Activated T-helper 2 cell treated with anti-CD3 and anti-CD28 coated beads, Interferon-gamma antibody, Interleukin-2, Interleukin-4, amounts not matched to agents 10 μg/mL and 5 μg/mL and 100 μg/mL, durations not matched to agents 14 hours and 24 hours and 36 hours (primary cell): ENCODE results near the gene SERINC5. TPM values are rescaled to one million over a fixed set of nuclear protein-coding genes. Genes with fewer than 3 reads are reported as not detected.
"Not testable (repeated sequence)": the region's sequence is repeated elsewhere in the genome, so short reads cannot be mapped to it uniquely, and the experiment has no call there.

Experiments used
- DNase-seq: peaks from one replicate; pipeline ENCODE4 v3.0.0; 2021; ENCODE audit warnings: low spot score
- H3K27ac Mint-ChIP-seq: one replicate; pipeline ENCODE4 v1.8.0; 2021; ENCODE audit warnings: mixed read lengths
- H3K27me3 Mint-ChIP-seq: one replicate; pipeline ENCODE4 v1.8.0; 2021; ENCODE audit warnings: low read depth, mixed read lengths
- H3K36me3 Mint-ChIP-seq: one replicate; pipeline ENCODE4 v1.8.0; 2021; ENCODE audit warnings: low read depth, mixed read lengths
- H3K4me1 Mint-ChIP-seq: one replicate; pipeline ENCODE4 v1.8.0; 2021; ENCODE audit warnings: low read depth, mixed read lengths
- H3K4me3 Mint-ChIP-seq: one replicate; pipeline ENCODE4 v1.8.0; 2021; ENCODE audit warnings: low read depth, mild to moderate bottlenecking, moderate library complexity, mixed read lengths
- H3K9me3 Mint-ChIP-seq: one replicate; pipeline ENCODE4 v1.8.0; 2021; ENCODE audit warnings: mixed read lengths
- intact Hi-C: fragments of 100-400 bp; cut with micrococcal nuclease; formaldehyde crosslinking; loops from one replicate; pipeline ENCODE4 v1.15.1; 2023
- total RNA-seq: library from RNA; stranded (reverse); gene quantifications from 2 replicates; pipeline ENCODE4 v1.2.3, GENCODE V29; 2022

Gene SERINC5
- total RNA-seq, 1 donor from 2014 or later = 18.9 TPM

DNA sequence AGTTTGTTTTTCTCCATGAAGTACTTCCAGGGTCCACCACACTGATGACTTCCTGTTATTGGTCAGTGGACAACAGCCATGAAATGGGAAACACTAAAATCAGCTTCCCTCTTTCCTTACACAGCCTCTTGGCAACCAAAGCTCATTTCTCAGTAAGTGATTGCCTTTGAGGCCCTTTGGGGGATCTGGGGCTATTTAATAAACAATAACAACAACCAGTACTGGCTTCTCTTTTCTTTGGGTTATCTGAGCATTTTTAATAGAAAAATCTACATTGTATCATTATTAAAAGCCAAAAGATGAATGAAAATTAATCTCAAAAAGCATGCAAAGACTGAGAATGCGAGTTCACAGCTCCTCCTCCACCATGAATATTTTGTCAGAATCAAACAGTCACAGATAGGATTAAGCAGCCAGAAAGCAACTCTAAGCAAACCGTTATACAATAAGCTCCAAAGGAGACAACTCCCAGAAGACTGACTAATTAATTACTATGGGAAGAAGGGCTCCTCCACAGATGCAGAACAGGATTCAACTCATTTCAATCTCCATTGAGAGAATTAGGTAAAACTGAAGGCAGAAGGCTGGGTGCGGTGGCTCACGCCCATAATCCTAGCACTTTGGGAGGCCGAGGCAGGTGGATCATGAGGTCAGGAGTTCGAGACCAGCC is 68.3 kb downstream of the SERINC5 start:
- H3K27me3 Mint-ChIP-seq = no peaks in the 10 kb centered on the region
- H3K4me1 Mint-ChIP-seq = peaks cover 83% of the 10 kb centered on the region
- intact Hi-C loops = no loop called here
- H3K4me3 Mint-ChIP-seq = peak overlapping the region; percentile 56
- peak overlapping the region; percentile 86 for H3K27ac Mint-ChIP-seq
- no peak for DNase-seq
- H3K9me3 Mint-ChIP-seq = no peaks in the 10 kb centered on the region
- peaks cover 19% of the 10 kb centered on the region for H3K36me3 Mint-ChIP-seq

DNA sequence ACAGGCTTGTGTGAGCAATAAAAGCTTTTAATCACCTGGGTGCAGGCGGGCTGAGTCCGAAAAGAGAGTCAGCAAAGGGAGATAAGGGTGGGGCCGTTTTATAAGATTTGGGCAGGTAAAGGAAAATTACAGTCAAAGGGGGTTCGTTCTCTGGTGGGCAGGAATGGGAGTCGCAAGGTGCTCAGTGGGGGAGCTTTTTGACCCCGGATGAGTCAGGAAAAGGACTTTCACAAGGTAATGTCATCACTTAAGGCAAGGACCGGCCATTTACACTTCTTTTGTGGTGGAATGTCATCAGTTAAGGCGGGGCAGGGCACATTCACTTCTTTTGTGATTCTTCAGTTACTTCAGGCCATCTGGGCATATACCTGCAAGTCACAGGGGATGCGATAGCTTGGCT is 70.3 kb downstream of the SERINC5 start:
- Mint-ChIP-seq H3K4me3 (peak overlapping the region; percentile 19), H3K27ac (peak overlapping the region; percentile 84), H3K36me3 (peaks cover 28% of the 10 kb centered on the region), H3K4me1 (peaks cover 86% of the 10 kb centered on the region)
- not testable (repeated sequence) for H3K9me3 Mint-ChIP-seq, H3K27me3 Mint-ChIP-seq, DNase-seq
- intact Hi-C loops = loop anchor here (2.0 kb wide), 1 partner anchor 59 kb away; no protein-coding TSS in a partner anchor

DNA sequence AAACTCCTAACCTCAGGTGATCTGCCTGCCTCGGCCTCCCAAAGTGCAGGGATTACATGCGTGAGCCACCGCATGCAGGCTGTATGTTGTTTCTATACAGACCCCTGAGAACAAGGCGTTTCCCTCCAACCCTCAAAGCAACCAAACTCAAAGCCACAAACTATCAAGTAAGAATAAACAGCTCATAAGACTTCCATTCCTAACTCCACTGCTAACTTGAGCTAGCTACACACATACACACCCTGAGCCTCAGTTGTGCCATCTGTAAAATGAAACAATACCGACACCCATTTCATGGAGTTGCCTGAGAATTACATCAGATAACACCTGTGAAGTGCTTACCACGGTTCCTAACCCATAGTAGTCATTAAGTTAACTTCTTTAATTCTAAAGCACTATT is 70.8 kb downstream of the SERINC5 start:
- DNase-seq = no peak
- H3K4me1 Mint-ChIP-seq = peaks cover 86% of the 10 kb centered on the region
- intact Hi-C loops = loop anchor here (2.0 kb wide), 1 partner anchor 58 kb away; no protein-coding TSS in a partner anchor
- H3K27me3 Mint-ChIP-seq = no peaks in the 10 kb centered on the region
- H3K36me3 Mint-ChIP-seq = peaks cover 31% of the 10 kb centered on the region
- H3K27ac Mint-ChIP-seq = peak overlapping the region; percentile 84
- no peaks in the 10 kb centered on the region for H3K9me3 Mint-ChIP-seq
- peak overlapping the region; percentile 44 for H3K4me3 Mint-ChIP-seq

DNA sequence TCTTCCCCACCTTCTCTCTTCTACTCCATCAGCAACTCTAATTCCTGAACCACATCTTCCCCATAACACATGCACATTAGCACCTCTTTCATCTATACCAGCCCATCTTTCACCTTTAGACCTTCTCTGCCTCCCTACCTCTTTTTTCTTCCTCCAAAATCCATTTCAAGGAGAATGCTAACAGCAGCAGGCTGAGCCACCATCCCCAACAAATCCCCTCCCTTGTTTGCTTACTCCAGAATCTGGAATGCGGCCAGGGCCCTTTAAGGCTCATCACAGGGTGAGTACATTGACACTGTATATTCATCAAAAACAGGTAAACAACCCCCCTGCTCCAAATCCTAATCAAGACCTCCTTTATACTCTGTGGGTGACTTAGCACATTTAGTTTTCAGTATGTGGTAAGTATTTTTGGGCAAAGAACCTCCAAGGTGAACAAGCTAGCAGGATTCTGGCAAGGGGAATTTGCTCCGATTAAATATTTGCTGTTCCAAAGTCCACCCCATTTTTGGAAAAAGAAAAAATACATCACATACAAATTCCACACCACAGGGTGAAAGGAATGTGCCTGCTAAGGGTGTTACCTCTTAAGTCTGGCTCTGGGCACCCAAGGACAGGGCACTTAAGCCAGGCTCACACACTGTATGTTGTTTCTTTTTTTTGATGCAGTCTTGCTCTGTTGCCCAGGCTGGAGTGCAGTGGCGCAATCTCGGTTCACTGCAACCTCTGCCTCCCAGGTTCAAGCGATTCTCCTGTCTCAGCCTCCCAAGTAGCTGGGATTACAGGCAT is 71.4 kb downstream of the SERINC5 start:
- no peak for DNase-seq
- Mint-ChIP-seq H3K4me3 (peak overlapping the region; percentile 44), H3K9me3 (no peaks in the 10 kb centered on the region), H3K27me3 (no peaks in the 10 kb centered on the region), H3K27ac (peak overlapping the region; percentile 84), H3K36me3 (peaks cover 31% of the 10 kb centered on the region), H3K4me1 (peaks cover 85% of the 10 kb centered on the region)
- intact Hi-C loops = loop anchor here (1.0 to 2.0 kb wide), 2 partner anchors 8 to 58 kb away; no protein-coding TSS in a partner anchor

DNA sequence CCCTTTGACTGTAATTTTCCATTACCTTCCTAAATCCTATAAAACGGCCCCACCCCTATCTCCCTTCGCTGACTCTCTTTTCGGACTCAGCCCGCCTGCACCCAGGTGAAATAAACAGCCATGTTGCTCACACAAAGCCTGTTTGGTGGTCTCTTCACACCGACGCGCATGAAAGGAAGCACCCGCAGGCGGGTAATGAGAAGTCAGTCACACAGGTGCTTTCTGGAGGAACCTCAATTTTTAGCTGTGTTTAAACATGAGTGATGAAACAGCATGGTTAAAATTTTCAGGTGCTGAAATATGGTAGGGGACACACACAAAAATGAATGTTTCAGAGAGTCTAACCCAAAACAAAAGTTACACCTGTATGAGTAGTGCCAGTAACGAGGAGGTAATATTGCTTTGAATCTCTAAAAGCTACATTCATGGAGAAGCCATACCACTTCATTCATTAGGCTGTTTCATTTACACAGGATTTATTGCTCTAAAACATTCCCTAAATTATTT is 72.1 kb downstream of the SERINC5 start:
- H3K9me3 Mint-ChIP-seq, H3K27me3 Mint-ChIP-seq, DNase-seq: not testable (repeated sequence)
- Mint-ChIP-seq H3K27ac (peak overlapping the region; percentile 84), H3K36me3 (peaks cover 31% of the 10 kb centered on the region), H3K4me1 (peaks cover 79% of the 10 kb centered on the region), H3K4me3 (peak overlapping the region; percentile 38)
- intact Hi-C loops = loop anchor here (1.0 to 2.0 kb wide), 2 partner anchors 9 to 57 kb away; no protein-coding TSS in a partner anchor

DNA sequence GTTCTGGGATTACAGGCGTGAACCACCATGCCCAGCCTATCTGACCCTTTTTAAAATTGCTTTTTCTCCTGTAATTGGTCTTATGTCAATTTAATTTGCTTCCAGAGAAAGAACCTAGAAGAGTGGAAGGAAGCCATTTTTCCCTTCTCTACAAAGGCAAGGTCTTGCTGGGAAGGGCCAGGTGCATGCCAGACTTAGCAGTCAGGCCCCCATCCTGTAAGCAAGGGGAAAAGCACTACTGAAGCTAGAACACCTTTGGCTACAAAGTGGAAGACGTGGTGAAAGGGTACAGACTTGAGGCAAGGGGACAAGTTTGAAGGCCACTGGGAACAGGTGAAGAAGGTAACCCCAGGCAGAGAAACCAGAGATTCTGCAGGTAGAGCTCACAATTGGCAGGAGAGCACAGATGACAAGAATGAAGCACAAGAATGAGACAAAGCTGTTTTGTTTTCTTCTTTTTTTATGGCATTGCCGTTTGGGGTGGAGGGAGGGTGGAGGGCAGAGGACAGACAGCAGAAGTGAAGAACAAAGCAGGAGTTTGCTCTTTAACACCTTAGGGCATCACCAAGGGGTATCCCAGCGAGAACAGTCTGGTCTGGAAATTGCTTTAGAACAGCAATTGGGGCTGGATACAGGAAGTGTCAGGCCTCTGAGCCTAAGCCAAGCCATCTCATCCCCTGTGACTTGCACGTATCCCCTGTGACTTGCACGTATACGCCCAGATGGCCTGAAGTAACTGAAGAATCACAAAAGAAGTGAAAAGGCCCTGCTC is 72.9 kb downstream of the SERINC5 start:
- intact Hi-C loops = no loop called here
- Mint-ChIP-seq H3K9me3 (no peaks in the 10 kb centered on the region), H3K4me3 (peak overlapping the region; percentile 55), H3K27ac (peak overlapping the region; percentile 84), H3K36me3 (peaks cover 31% of the 10 kb centered on the region), H3K4me1 (peaks cover 74% of the 10 kb centered on the region), H3K27me3 (no peaks in the 10 kb centered on the region)
- no peak for DNase-seq

DNA sequence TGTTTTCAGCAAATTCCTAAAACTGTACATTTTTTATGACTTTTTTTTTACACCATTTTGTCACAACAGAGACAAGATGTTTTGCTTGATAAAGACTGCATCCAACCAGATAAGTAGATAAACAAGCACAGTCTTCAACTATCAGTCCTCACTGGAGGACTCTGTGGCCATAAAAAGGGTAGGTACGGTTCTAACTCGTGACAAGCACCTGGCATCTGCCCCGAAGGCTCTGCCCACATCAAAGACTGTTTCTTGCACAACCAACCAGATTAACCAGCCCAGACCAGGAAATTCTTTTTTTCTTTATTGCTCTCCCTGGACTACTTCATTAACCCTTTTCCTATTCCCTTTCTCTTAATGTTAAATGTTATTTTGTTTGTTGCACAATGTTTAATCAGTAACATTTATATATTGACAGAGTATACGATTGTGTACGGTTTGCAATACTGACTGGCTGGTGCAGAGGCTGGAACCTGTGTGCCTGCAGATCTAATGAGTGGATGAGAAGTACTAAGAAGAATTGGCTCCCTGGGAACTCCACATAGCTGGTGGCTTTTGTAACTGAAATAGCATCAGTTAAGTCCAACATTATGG is 74.1 kb downstream of the SERINC5 start:
- Mint-ChIP-seq H3K36me3 (peaks cover 36% of the 10 kb centered on the region), H3K27ac (peak overlapping the region; percentile 84), H3K9me3 (no peaks in the 10 kb centered on the region), H3K4me1 (peaks cover 73% of the 10 kb centered on the region), H3K4me3 (peak overlapping the region; percentile 40), H3K27me3 (no peaks in the 10 kb centered on the region)
- DNase-seq = peak; percentile 46
- intact Hi-C loops = no loop called here

DNA sequence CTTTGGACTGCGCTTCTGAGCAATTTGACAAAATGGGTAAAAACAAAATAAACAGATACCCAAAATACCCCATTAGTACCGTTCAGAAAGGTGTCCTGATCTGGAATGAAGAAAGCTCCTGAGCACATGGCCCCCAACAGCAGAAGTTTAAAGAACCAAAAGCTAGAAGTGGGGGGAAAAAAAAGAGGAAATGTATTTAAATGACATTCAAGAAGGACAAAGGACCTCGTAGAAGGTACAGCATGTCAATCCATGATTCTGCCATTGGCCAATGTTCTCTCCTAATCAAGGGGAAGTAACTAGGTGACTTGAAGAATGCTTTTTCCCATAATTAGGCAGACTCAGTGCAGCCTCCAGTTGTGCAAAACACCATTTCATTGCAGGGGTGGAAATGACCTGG is 78.6 kb downstream of the SERINC5 start:
- H3K27ac Mint-ChIP-seq = no peak overlapping the region
- H3K36me3 Mint-ChIP-seq = peaks cover 52% of the 10 kb centered on the region
- no peaks in the 10 kb centered on the region for H3K9me3 Mint-ChIP-seq
- no peak overlapping the region for H3K4me3 Mint-ChIP-seq
- peaks cover 39% of the 10 kb centered on the region for H3K4me1 Mint-ChIP-seq
- H3K27me3 Mint-ChIP-seq = no peaks in the 10 kb centered on the region
- intact Hi-C loops = no loop called here
- no peak for DNase-seq

DNA sequence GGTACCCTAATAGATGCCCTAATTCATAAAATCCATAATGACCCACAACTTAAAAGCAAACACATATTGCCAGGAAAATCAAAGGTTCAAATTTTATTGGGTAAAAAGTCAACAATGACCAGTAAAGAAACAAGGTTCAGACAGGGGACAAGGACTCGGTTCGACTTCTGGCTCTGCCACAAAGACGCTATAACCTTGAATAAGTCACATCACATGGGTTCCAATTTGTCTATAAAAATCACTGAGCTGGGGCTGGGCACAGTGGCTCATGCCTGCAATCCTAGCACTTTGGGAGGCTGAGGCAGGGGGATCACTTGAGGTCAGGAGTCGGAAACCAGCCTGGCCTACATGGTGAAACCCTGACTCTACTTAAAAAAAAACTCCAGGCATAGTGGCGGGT is 80.5 kb downstream of the SERINC5 start:
- no peak for DNase-seq
- Mint-ChIP-seq H3K4me1 (peaks cover 20% of the 10 kb centered on the region), H3K27ac (no peak overlapping the region), H3K9me3 (no peaks in the 10 kb centered on the region), H3K36me3 (peaks cover 50% of the 10 kb centered on the region), H3K4me3 (no peak overlapping the region), H3K27me3 (no peaks in the 10 kb centered on the region)
- intact Hi-C loops = no loop called here

DNA sequence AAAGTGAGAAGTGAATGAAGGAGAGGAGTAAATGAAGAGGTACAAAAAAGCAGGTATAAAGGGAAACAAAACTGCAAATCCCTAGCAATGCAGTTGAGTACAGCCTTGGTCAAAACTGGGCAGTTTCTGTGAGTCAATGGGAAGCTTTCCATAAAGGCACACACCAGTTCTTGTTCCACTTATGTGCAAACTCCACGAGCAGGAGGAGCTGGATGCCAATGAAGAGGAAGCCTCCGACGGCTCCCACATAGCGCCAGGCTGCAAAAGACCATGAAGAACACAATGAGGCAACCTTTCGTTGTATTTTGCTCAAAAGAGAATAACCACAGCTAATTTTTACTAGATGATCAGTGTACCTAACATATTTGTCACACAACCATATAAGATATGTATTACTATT is 81.1 kb downstream of the SERINC5 start:
- no peak for DNase-seq
- intact Hi-C loops = no loop called here
- H3K27ac Mint-ChIP-seq = no peak overlapping the region
- H3K4me3 Mint-ChIP-seq = no peak overlapping the region
- peaks cover 55% of the 10 kb centered on the region for H3K36me3 Mint-ChIP-seq
- peaks cover 15% of the 10 kb centered on the region for H3K4me1 Mint-ChIP-seq
- H3K27me3 Mint-ChIP-seq = no peaks in the 10 kb centered on the region
- no peaks in the 10 kb centered on the region for H3K9me3 Mint-ChIP-seq

DNA sequence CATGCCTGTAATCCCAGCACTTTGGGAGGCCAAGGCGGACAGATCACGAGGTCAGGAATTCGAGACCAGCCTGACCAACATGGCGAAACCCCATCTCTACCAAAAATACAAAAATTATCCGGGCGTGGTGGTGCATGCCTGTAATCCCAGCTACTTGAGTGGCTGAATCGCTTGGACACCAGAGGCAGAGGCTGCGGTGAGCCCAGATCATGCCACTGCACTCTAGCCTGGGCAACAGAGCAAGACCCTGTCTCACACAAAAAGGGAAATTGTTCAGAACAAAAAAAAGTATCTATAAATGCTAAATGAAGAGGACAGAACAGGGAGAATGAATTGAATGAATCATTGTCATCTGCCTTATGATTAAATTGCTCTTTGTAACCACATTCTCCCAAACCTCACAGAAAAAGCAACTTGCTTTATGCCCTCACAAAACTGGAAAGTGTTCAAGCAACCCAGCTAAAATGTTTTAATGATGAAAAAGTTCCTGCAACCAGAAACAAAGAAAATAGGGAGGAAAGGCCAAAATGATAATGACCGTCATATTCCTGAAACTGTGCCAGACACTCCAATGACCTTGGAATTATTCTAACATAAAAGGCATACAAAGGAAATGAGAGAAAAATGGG is 83.7 kb downstream of the SERINC5 start:
- Mint-ChIP-seq H3K27me3 (no peaks in the 10 kb centered on the region), H3K9me3 (no peaks in the 10 kb centered on the region), H3K4me3 (no peak overlapping the region), H3K4me1 (peaks cover 14% of the 10 kb centered on the region), H3K27ac (no peak overlapping the region), H3K36me3 (peaks cover 67% of the 10 kb centered on the region)
- intact Hi-C loops = no loop called here
- DNase-seq = no peak

DNA sequence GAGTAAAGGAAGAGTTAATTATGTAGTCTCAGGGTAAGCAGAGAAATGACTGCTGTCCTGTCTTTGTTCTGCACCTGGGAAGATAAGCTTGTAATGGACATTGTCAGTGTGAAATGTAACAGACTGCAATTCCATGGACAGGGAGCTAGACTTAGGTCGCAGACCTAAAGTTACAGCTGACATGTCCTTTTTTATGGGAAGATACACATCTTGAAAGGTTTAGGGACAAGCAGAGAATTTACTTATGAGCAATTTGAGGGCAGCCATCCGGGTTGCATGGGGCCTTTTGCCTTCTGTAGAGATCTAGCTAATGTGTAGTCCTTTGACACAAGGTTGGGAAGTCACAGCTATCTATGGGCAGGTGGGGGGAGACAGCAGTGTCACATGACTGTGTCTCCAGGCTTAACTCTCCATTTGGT is 85.7 kb downstream of the SERINC5 start:
- intact Hi-C loops = no loop called here
- Mint-ChIP-seq H3K4me1 (peaks cover 22% of the 10 kb centered on the region), H3K4me3 (no peak overlapping the region), H3K27ac (no peak overlapping the region), H3K27me3 (no peaks in the 10 kb centered on the region), H3K36me3 (peaks cover 78% of the 10 kb centered on the region), H3K9me3 (no peaks in the 10 kb centered on the region)
- DNase-seq = no peak
